Heart left ventricle (tissue), 16 donors: Measurements from ENCODE around the gene AURKB. TPM values are rescaled to one million over a fixed set of nuclear protein-coding genes. Genes with fewer than 3 reads are reported as not detected.
"Not testable (repeated sequence)": the region's sequence is repeated elsewhere in the genome, so short reads cannot be mapped to it uniquely, and the experiment has no call there.

Experiments
- ATAC-seq, 4 donors: fragments of 200-7000 bp; cut with Tn5 transposase; one replicate each; pipeline ENCODE4 v1.9.1; 2020 to 2022; ENCODE audit warnings: moderate library complexity in 4 of 4, mild to moderate bottlenecking in 3 of 4, moderate number of reproducible peaks in 1 of 4
- DNase-seq, 5 donors: peaks; one replicate each; pipeline ENCODE4 v3.0.0-alpha.2; 2020
- H3K27ac ChIP-seq, 12 donors: fragments of 200-600 bp; sonication (generic) in 4 of 12; one replicate each; pipeline versions ENCODE4 v1.5.0 to v1.8.0; 2016 to 2022; ENCODE audit warnings: mild to moderate bottlenecking in 2 of 12
- H3K27me3 ChIP-seq, 9 donors: fragments of 200-600 bp; sonication (generic) in 2 of 9; one replicate each; pipeline versions ENCODE4 v1.5.1 to v1.8.0; 2016 to 2022; ENCODE audit warnings: mild to moderate bottlenecking in 3 of 9
- H3K36me3 ChIP-seq, 9 donors: fragments of 200-600 bp; sonication (generic) in 2 of 9; one replicate each; pipeline versions ENCODE4 v1.5.0 to v1.8.0; 2018 to 2022; ENCODE audit warnings: mild to moderate bottlenecking in 2 of 9
- H3K4me1 ChIP-seq, 12 donors: fragments of 200-600 bp; sonication (generic) in 4 of 12; one replicate each; pipeline versions ENCODE4 v1.5.0 to v1.8.0; 2016 to 2022; ENCODE audit warnings: mild to moderate bottlenecking in 3 of 12
- H3K4me3 ChIP-seq, 12 donors: fragments of 200-600 bp; sonication (generic) in 4 of 12; one replicate each; pipeline versions ENCODE4 v1.5.0 to v1.8.0; 2017 to 2022; ENCODE audit warnings: mild to moderate bottlenecking in 9 of 12, moderate library complexity in 4 of 12
- H3K9me3 ChIP-seq, 12 donors: fragments of 200-600 bp; sonication (generic) in 4 of 12; one replicate each; pipeline versions ENCODE4 v1.5.0 to v1.8.0; 2016 to 2022; ENCODE audit warnings: mild to moderate bottlenecking in 1 of 12
- CTCF ChIP-seq, 12 donors: fragments of 200-600 bp; sonication (generic) in 4 of 12; IDR thresholded peaks; one replicate each; pipeline versions ENCODE4 v1.5.0 to v1.8.0; 2018 to 2022; ENCODE audit warnings: antibody characterized with exemption in 12 of 12, mild to moderate bottlenecking in 5 of 12
- POLR2A ChIP-seq, 2 donors: fragments of 450-650 bp; IDR thresholded peaks; one replicate each; pipeline ENCODE4 v1.6.1; 2017; ENCODE audit warnings: antibody characterized with exemption in 2 of 2, mild to moderate bottlenecking in 2 of 2, moderate library complexity in 2 of 2
- WGBS, 4 donors: extraction: QIAGEN DNeasy Blood & Tissue Kit in 2 of 4; methylation state at CpG; one replicate each; pipeline versions ENCODE4 v1.1.5 to v1.1.7; 2013 to 2018; 5-methylcytosine and 5-hydroxymethylcytosine counted together
- intact Hi-C, 10 donors: fragments of 100-400 bp; cut with DNase I; formaldehyde crosslinking; loops; one replicate each; pipeline versions ENCODE4 v1.11.1 to v1.14.2; 2022
- polyA plus RNA-seq, 2 donors: library from polyadenylated mRNA; stranded (reverse); fragments of 200-250 nt; gene quantifications; one replicate each; pipeline ENCODE4 v1.2.3, GENCODE V29; 2013
- total RNA-seq, 9 donors: library from RNA; depleted of rRNA in 2 of 9; stranded (reverse); fragments of >200 nt in 2 of 9; fragmentation: NEBNext Ultra II Directional in 3 of 9; extraction: Animal tissue kit (Norgen Biotek cat#: 25700) in 3 of 9; gene quantifications; one replicate each; pipeline versions ENCODE4 v1.1.0 to v1.2.4, GENCODE V29; 2016 to 2023
- donor health status: ischemic (EF 13 %, LVEDD 7.1; RV severe dilation, severe dysfunction).
- donor health status: healthy with polysubstance abuse.
- donor health status: DM: no; HTN: yes; CAD: no.
- donor health status: DM: no; HTN: no; CAD: no.
- donor health status: ischemic (EF 25% LVEDD 6.9; RV normal size, moderate dysfunction).
- donor health status: ischemic (EF 25% LVEDD 5.7; RV mildly dilated, moderate dysfunction).
- donor health status: healthy.
- donor health status: DM: yes; HTN: yes; CAD: no.
- donor health status: ischemic (EF 35%, LVEDD 5.7; RV mildly dilated, moderate dysfunction).
- donor health status: nonischemic (EF 11% LVEDD 7.7; RV severe dilation, severe dysfunction).
- donor health status: DM: yes; HTN: yes; CAD: no.
- donor health status: PGD.
- donor health status: ischemic (EF 29% LVEDD 5.4; RV normal size, mild dysfunction).
- donor health status: nonischemic (EF 23%, LVEDD 6.1; RV moderate dilation, normal function).

The AURKB gene
- total and polyA plus RNA-seq, 11 donors, result 0.23 to 10.3 (median 0.68) TPM; not detected in 5

GRCh38 chr17:8175795-8176196 lies 34.6 kb downstream of the AURKB start:
- no peaks in the 10 kb centered on the region for H3K27me3 ChIP-seq
- no peak for DNase-seq
- peak in 3 of 4 donors; percentile 6 to 10 (median 10) for ATAC-seq

GRCh38 chr17:8173871-8174322 lies 36.5 kb downstream of the AURKB start:
- TF ChIP-seq CTCF (IDR thresholded peaks at IDR 0.05) (no peak), POLR2A (IDR thresholded peaks at IDR 0.05) (no peak)
- Histone ChIP-seq H3K9me3 (no peaks in the 10 kb centered on the region), H3K4me3 (peak overlapping the region in 11 of 12 donors; percentile 20 to 60 (median 52)), H3K36me3 (no peaks in the 10 kb centered on the region), H3K4me1 (peaks cover 0 to 44% (median 21%) of the 10 kb centered on the region in 12 donors), H3K27ac (peak overlapping the region; percentile 87 to 100 (median 96)), H3K27me3 (no peaks in the 10 kb centered on the region)
- 3 to 6% (median 4%) methylated on average over 14 of the region's 14 CpGs for WGBS, 4 donors
- intact Hi-C loops, result no loop called here
- DNase-seq (no peak), ATAC-seq (no peak)

More at GRCh38 chr17:8175795-8176196, 34.6 kb downstream of the AURKB start:
- Histone ChIP-seq H3K27ac (peak overlapping the region in 11 of 12 donors; percentile 47 to 88 (median 80)), H3K9me3 (no peaks in the 10 kb centered on the region), H3K4me3 (peak overlapping the region; percentile 24 to 81 (median 60)), H3K4me1 (peaks cover 0 to 44% (median 21%) of the 10 kb centered on the region in 12 donors), H3K36me3 (no peaks in the 10 kb centered on the region)
- intact Hi-C loops, result no loop called here
- WGBS, 4 donors, result 12 to 18% (median 15%) methylated on average over 11 of the region's 11 CpGs
- TF ChIP-seq CTCF (IDR thresholded peaks at IDR 0.05), result no peak
- no peak for TF ChIP-seq POLR2A (IDR thresholded peaks at IDR 0.05)

- Histone ChIP-seq H3K27ac (peak overlapping the region; percentile 87 to 100 (median 96)), H3K9me3 (no peaks in the 10 kb centered on the region), H3K4me3 (peak overlapping the region in 11 of 12 donors; percentile 20 to 60 (median 52)), H3K27me3 (no peaks in the 10 kb centered on the region), H3K4me1 (peaks cover 0 to 44% (median 21%) of the 10 kb centered on the region in 12 donors), H3K36me3 (no peaks in the 10 kb centered on the region)
- DNase-seq, result peak; percentile 60 to 84 (median 83)
- intact Hi-C loops, result no loop called here
- TF ChIP-seq CTCF (IDR thresholded peaks at IDR 0.05), result no peak
- peak; percentile 89 to 96 for TF ChIP-seq POLR2A (IDR thresholded peaks at IDR 0.05)
- ATAC-seq, result peak; percentile 87 to 90 (median 88)
- 1% methylated on average over 23 of the region's 23 CpGs for WGBS, 4 donors
Measured at GRCh38 chr17:8173056-8173870, 37.1 kb downstream of the AURKB start.

- WGBS, 4 donors, result 91 to 94% (median 93%) methylated on average over 19 of the region's 19 CpGs
- H3K9me3 ChIP-seq, H3K27ac ChIP-seq, H3K4me3 ChIP-seq, H3K27me3 ChIP-seq, H3K36me3 ChIP-seq, intact Hi-C loops, ATAC-seq: not testable (repeated sequence)
- peaks cover 0 to 26% (median 10%) of the 10 kb centered on the region in 12 donors for H3K4me1 ChIP-seq
- DNase-seq, result peak in 1 of 5 donors; percentile 8
Measured at GRCh38 chr17:8170186-8170585, 40.2 kb downstream of the AURKB start.
